H9 (cell line): ENCODE results near the gene PRMT2. TPM values are rescaled to one million over a fixed set of nuclear protein-coding genes. Genes with fewer than 3 reads are reported as not detected.

ENCODE experiments used
- DNase-seq: peaks from one replicate; pipeline ENCODE4 v3.0.0-alpha.2; 2017
- H2AFZ ChIP-seq: one replicate; pipeline ENCODE4 v1.6.1; 2013; ENCODE audit warnings: mild to moderate bottlenecking, low read length, control low read depth, moderate library complexity
- H2AK5ac ChIP-seq: 2 replicates; pipeline ENCODE4 v1.6.1; 2013; ENCODE audit warnings: low read length, control low read depth, mixed read lengths; ENCODE audit not compliant: insufficient read length
- H2BK120ac ChIP-seq: one replicate; pipeline ENCODE4 v1.6.1; 2013; ENCODE audit warnings: low read depth, mild to moderate bottlenecking, low read length, control low read depth, inconsistent platforms; ENCODE audit not compliant: poor library complexity, severe bottlenecking
- H2BK12ac ChIP-seq: 2 replicates; pipeline ENCODE4 v1.6.1; 2013; ENCODE audit warnings: low read length, control low read depth, mixed read lengths, low read depth; ENCODE audit not compliant: insufficient read length
- H2BK15ac ChIP-seq: 2 replicates; pipeline ENCODE4 v1.6.1; 2013; ENCODE audit warnings: low read depth, low read length, control low read depth
- H2BK20ac ChIP-seq: one replicate; pipeline ENCODE4 v1.6.1; 2013; ENCODE audit warnings: low read depth, mild to moderate bottlenecking, low read length, control low read depth, inconsistent platforms; ENCODE audit not compliant: poor library complexity, severe bottlenecking
- H2BK5ac ChIP-seq: 2 replicates; pipeline ENCODE4 v1.6.1; 2013; ENCODE audit warnings: low read length, control low read depth, mixed read lengths; ENCODE audit not compliant: insufficient read length
- H3K14ac ChIP-seq: 2 replicates; pipeline ENCODE4 v1.6.1; 2013; ENCODE audit warnings: low read length, control low read depth; ENCODE audit not compliant: insufficient read depth
- H3K18ac ChIP-seq: 2 replicates; pipeline ENCODE4 v1.6.1; 2013; ENCODE audit warnings: low read depth, mild to moderate bottlenecking, mixed read lengths, low read length, control low read depth; ENCODE audit not compliant: insufficient read length
- H3K23ac ChIP-seq: 2 replicates; pipeline ENCODE4 v1.6.1; 2013; ENCODE audit warnings: low read length, control low read depth, mixed read lengths, low read depth; ENCODE audit not compliant: insufficient read length
- H3K23me2 ChIP-seq: 2 replicates; pipeline ENCODE4 v1.6.1; 2013; ENCODE audit warnings: low read depth, mild to moderate bottlenecking, mixed read lengths, low read length, control low read depth; ENCODE audit not compliant: insufficient read length, poor library complexity, severe bottlenecking
- H3K27ac ChIP-seq: 2 replicates; pipeline ENCODE4 v1.5.1; 2013; ENCODE audit warnings: low read length, control low read depth, mixed read lengths, low read depth; ENCODE audit not compliant: insufficient read length
- H3K27me3 ChIP-seq: 2 replicates; pipeline ENCODE4 v1.6.1; 2013; ENCODE audit warnings: low read length, control low read depth, inconsistent platforms; ENCODE audit not compliant: insufficient read depth
- H3K4ac ChIP-seq: 2 replicates; pipeline ENCODE4 v1.6.1; 2013; ENCODE audit warnings: low read depth, mild to moderate bottlenecking, control low read depth, inconsistent platforms, low read length, moderate library complexity
- H3K4me1 ChIP-seq: 2 replicates; pipeline ENCODE4 v1.6.1; 2013; ENCODE audit warnings: low read length, control low read depth, inconsistent platforms; ENCODE audit not compliant: insufficient read depth
- H3K4me2 ChIP-seq: 2 replicates; pipeline ENCODE4 v1.6.1; 2013; ENCODE audit warnings: low read length, control low read depth, mixed read lengths; ENCODE audit not compliant: insufficient read length, insufficient read depth
- H3K56ac ChIP-seq: 2 replicates; pipeline ENCODE4 v1.6.1; 2013; ENCODE audit warnings: low read depth, mild to moderate bottlenecking, mixed read lengths, low read length, control low read depth; ENCODE audit not compliant: insufficient read length
- H3K79me1 ChIP-seq: 2 replicates; pipeline ENCODE4 v1.6.1; 2013; ENCODE audit warnings: low read depth, mild to moderate bottlenecking, moderate library complexity, low read length, control low read depth, inconsistent platforms; ENCODE audit not compliant: insufficient read depth, poor library complexity, severe bottlenecking
- H3K79me2 ChIP-seq: 2 replicates; pipeline ENCODE4 v1.6.1; 2013; ENCODE audit warnings: low read length, control low read depth, inconsistent platforms; ENCODE audit not compliant: insufficient read depth
- H3K9ac ChIP-seq: 2 replicates; pipeline ENCODE4 v1.6.1; 2013; ENCODE audit warnings: low read length, control low read depth, mixed read lengths; ENCODE audit not compliant: insufficient read length; ENCODE audit errors: extremely low read depth
- H3K9me3 ChIP-seq: one replicate; pipeline ENCODE4 v1.6.1; 2013; ENCODE audit warnings: low read depth, low read length, inconsistent platforms; ENCODE audit not compliant: control insufficient read depth
- H3T11ph ChIP-seq: one replicate; pipeline ENCODE4 v1.6.1; 2013; ENCODE audit warnings: mild to moderate bottlenecking, low read length, control low read depth, inconsistent platforms
- H4K20me1 ChIP-seq: one replicate; pipeline ENCODE4 v1.6.1; 2013; ENCODE audit not compliant: control insufficient read depth, insufficient read length, insufficient read depth
- H4K5ac ChIP-seq: 2 replicates; pipeline ENCODE4 v1.6.1; 2013; ENCODE audit warnings: low read depth, mild to moderate bottlenecking, mixed read lengths, low read length, control low read depth; ENCODE audit not compliant: insufficient read length
- H4K8ac ChIP-seq: replicated peaks from 2 replicates; pipeline ENCODE4 v1.6.1; 2013; ENCODE audit warnings: low read length, control low read depth, mixed read lengths, low read depth; ENCODE audit not compliant: insufficient read length
- H4K91ac ChIP-seq: 2 replicates; pipeline ENCODE4 v1.6.1; 2013; ENCODE audit warnings: low read depth, mild to moderate bottlenecking, moderate library complexity, mixed read lengths, low read length, control low read depth; ENCODE audit not compliant: insufficient read length
- H3K27ac Mint-ChIP-seq, 3 experiments: 2 replicates in 2 of 3; 3 replicates in 1 of 3; pipeline ENCODE4 v1.8.0; 2020 to 2021; ENCODE audit warnings: mixed read lengths in 3 of 3, mild to moderate bottlenecking in 1 of 3, moderate library complexity in 1 of 3
- H3K27me3 Mint-ChIP-seq: 2 replicates; pipeline ENCODE4 v1.8.0; 2021; ENCODE audit warnings: low read depth, mild to moderate bottlenecking, moderate library complexity, mixed read lengths
- H3K36me3 Mint-ChIP-seq, 3 experiments: 2 replicates in 2 of 3; 3 replicates in 1 of 3; pipeline ENCODE4 v1.8.0; 2020 to 2021; ENCODE audit warnings: low read depth in 3 of 3, mixed read lengths in 3 of 3; ENCODE audit not compliant: insufficient read depth in 1 of 3
- H3K4me1 Mint-ChIP-seq, 2 experiments: 2 replicates each; pipeline ENCODE4 v1.8.0; 2020; ENCODE audit warnings: mixed read lengths in 2 of 2
- H3K4me3 Mint-ChIP-seq, 2 experiments: 2 replicates in 1 of 2; 3 replicates in 1 of 2; pipeline ENCODE4 v1.8.0; 2020 to 2021; ENCODE audit warnings: mild to moderate bottlenecking in 2 of 2, mixed read lengths in 2 of 2, moderate library complexity in 1 of 2
- H3K9me3 Mint-ChIP-seq, 2 experiments: 2 replicates in 1 of 2; 3 replicates in 1 of 2; pipeline ENCODE4 v1.8.0; 2020; ENCODE audit warnings: mild to moderate bottlenecking in 2 of 2, mixed read lengths in 2 of 2, moderate library complexity in 1 of 2
- WGBS: extraction: QIAGEN DNeasy Blood & Tissue Kit; methylation state at CpG from one replicate; pipeline ENCODE4 v1.1.7; 2013; ENCODE audit warnings: missing lambda C conversion rate, low lambda C conversion rate, mixed read lengths; ENCODE audit not compliant: insufficient read length; ENCODE audit errors: extremely low coverage; 5-methylcytosine and 5-hydroxymethylcytosine counted together
- total RNA-seq: library from RNA; stranded (reverse); gene quantifications from 2 replicates; pipeline ENCODE4 v1.2.1, GENCODE V29; 2021
- TF ChIP-seq, protein P1 (sequence below): fragments of 200-600 bp; sonication (generic); conservative IDR thresholded peaks from 3 replicates; pipeline ENCODE4 v1.8.0; 2021; ENCODE audit warnings: antibody characterized with exemption, mild to moderate bottlenecking

Gene PRMT2
- total RNA-seq, 1 experiment from 2014 or later = 53.7 TPM

DNA sequence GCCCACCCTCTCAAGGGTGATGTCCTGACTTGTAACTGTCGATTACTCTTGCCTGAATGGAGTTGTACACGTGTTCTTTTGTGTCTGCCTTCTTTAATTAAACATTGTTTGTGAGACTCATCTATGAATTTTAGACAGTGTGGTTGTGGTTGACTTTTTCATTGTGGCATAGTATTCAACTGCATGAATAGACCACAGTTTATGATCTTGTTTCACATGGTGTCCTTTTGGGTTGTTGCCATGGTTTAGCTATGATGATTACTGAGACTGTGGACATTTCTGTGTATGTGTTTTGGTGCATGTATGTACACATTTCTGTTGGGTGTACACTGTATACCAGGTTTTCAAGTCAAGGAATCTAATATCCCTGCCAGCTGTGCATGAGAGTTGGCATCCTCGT is 30.1 kb downstream of the PRMT2 start:
- Mint-ChIP-seq H3K27ac (no peak overlapping the region), H3K36me3 (peaks cover 0 to 14% (median 0%) of the 10 kb centered on the region in 3 experiments; a peak in 3 of 7 replicates), H3K27me3 (peaks cover 2% of the 10 kb centered on the region; the same call in 1 of the 2 replicates), H3K9me3 (no peaks in the 10 kb centered on the region), H3K4me1 (peaks cover 7 to 11% of the 10 kb centered on the region in 2 experiments), H3K4me3 (no peak overlapping the region)
- H4K91ac ChIP-seq = no peak overlapping the region
- H4K5ac ChIP-seq = no peak overlapping the region
- H3K9ac ChIP-seq = no peak overlapping the region
- H2AK5ac ChIP-seq = no peak overlapping the region
- no peak overlapping the region for H2BK20ac ChIP-seq
- no peak overlapping the region for H2BK15ac ChIP-seq
- TF ChIP-seq, protein P1, sequence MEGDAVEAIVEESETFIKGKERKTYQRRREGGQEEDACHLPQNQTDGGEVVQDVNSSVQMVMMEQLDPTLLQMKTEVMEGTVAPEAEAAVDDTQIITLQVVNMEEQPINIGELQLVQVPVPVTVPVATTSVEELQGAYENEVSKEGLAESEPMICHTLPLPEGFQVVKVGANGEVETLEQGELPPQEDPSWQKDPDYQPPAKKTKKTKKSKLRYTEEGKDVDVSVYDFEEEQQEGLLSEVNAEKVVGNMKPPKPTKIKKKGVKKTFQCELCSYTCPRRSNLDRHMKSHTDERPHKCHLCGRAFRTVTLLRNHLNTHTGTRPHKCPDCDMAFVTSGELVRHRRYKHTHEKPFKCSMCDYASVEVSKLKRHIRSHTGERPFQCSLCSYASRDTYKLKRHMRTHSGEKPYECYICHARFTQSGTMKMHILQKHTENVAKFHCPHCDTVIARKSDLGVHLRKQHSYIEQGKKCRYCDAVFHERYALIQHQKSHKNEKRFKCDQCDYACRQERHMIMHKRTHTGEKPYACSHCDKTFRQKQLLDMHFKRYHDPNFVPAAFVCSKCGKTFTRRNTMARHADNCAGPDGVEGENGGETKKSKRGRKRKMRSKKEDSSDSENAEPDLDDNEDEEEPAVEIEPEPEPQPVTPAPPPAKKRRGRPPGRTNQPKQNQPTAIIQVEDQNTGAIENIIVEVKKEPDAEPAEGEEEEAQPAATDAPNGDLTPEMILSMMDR = no peak
- peaks cover 16% of the 10 kb centered on the region for H3K23me2 ChIP-seq
- H3K9me3 ChIP-seq = no peaks in the 10 kb centered on the region
- no peak overlapping the region for H3K23ac ChIP-seq
- no peak overlapping the region for H3K18ac ChIP-seq
- no peaks in the 10 kb centered on the region for H3K79me2 ChIP-seq
- H3T11ph ChIP-seq = no peak overlapping the region
- H2BK5ac ChIP-seq = no peak overlapping the region
- no peak overlapping the region for H2BK12ac ChIP-seq
- WGBS = no CpG with 5 or more reads among the region's 3 CpGs
- H3K56ac ChIP-seq = no peak overlapping the region
- DNase-seq = no peak
- H4K20me1 ChIP-seq = no peaks in the 10 kb centered on the region
- no peak overlapping the region for H3K14ac ChIP-seq
- no peak overlapping the region for H3K4ac ChIP-seq
- H3K27ac ChIP-seq = no peak overlapping the region
- H2BK120ac ChIP-seq = no peak overlapping the region
- H2AFZ ChIP-seq = no peak overlapping the region
- no peaks in the 10 kb centered on the region for H3K27me3 ChIP-seq
- no peak overlapping the region for H4K8ac ChIP-seq
- H3K79me1 ChIP-seq = no peaks in the 10 kb centered on the region
- peaks cover 2% of the 10 kb centered on the region; the same call in 1 of the 2 replicates for H3K4me1 ChIP-seq
- H3K4me2 ChIP-seq = no peak overlapping the region
